ACC112 (cell line): ENCODE data around the gene PREX1.
"Not testable (repeated sequence)": the region's sequence is repeated elsewhere in the genome, so short reads cannot be mapped to it uniquely, and the experiment has no call there.

Source experiments
- H2AFZ ChIP-seq: fragments of 200-600 bp; sonication (generic); one replicate; pipeline ENCODE4 v1.6.0; 2017; ENCODE audit warnings: antibody characterized with exemption, low read length; ENCODE audit not compliant: unreplicated experiment
- H3K27ac ChIP-seq: fragments of 200-600 bp; sonication (generic); 2 replicates; pipeline ENCODE4 v1.5.1; 2014; ENCODE audit warnings: low read depth, mild to moderate bottlenecking, antibody characterized with exemption, low read length, moderate library complexity
- H3K27me3 ChIP-seq: fragments of 200-600 bp; sonication (generic); 2 replicates; pipeline ENCODE4 v1.6.1; 2014; ENCODE audit warnings: mild to moderate bottlenecking, antibody characterized with exemption, low read length, moderate library complexity, mixed read lengths; ENCODE audit not compliant: insufficient read depth
- H3K36me3 ChIP-seq: fragments of 200-600 bp; sonication (generic); 2 replicates; pipeline ENCODE4 v1.6.1; 2016; ENCODE audit warnings: mild to moderate bottlenecking, antibody characterized with exemption, low read length, moderate library complexity, mixed read lengths; ENCODE audit not compliant: insufficient read depth
- H3K4me1 ChIP-seq: fragments of 200-600 bp; sonication (generic); one replicate; pipeline ENCODE4 v1.6.1; 2016; ENCODE audit warnings: low read length, mixed read lengths; ENCODE audit not compliant: insufficient read depth, unreplicated experiment, control insufficient read depth
- H3K4me3 ChIP-seq: fragments of 200-600 bp; sonication (generic); 2 replicates; pipeline ENCODE4 v1.5.1; 2014; ENCODE audit warnings: mild to moderate bottlenecking, low read depth, low read length
- H3K79me2 ChIP-seq: fragments of 200-600 bp; sonication (generic); one replicate; pipeline ENCODE4 v1.6.0; 2016; ENCODE audit warnings: low read length; ENCODE audit not compliant: control insufficient read depth, unreplicated experiment, insufficient read depth

Gene PREX1

DNA sequence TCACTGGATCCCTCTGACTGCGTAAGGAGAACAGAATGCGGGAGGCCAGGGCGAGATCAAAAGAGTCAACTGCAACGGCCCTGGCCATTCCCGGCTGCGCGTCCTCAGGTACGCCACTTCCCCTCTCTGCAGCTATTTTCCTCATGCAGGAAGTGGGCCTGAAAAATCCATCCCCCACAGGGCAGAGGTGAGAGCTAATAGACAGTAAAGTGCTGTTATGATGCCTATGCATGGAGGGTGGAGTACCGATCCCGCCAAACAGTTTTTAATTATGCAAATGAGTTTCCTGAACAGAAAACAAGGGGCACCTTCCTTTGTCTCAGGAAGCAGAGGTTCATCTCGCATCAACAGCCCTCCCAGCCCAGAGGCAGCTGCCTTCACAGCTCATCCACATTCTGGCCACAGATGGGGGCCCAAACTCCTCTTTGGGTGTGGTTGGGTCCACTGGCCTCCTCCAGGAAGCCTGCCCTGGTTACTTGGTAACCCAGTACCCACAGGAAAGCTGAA lies 9.3 kb downstream of the PREX1 start:
- no peak overlapping the region for H2AFZ ChIP-seq
- no peaks in the 10 kb centered on the region for H3K79me2 ChIP-seq
- H3K36me3 ChIP-seq = no peaks in the 10 kb centered on the region
- H3K4me1 ChIP-seq = peaks cover 4% of the 10 kb centered on the region
- H3K4me3 ChIP-seq = no peak overlapping the region
- H3K27me3 ChIP-seq = no peaks in the 10 kb centered on the region
- no peak overlapping the region for H3K27ac ChIP-seq

DNA sequence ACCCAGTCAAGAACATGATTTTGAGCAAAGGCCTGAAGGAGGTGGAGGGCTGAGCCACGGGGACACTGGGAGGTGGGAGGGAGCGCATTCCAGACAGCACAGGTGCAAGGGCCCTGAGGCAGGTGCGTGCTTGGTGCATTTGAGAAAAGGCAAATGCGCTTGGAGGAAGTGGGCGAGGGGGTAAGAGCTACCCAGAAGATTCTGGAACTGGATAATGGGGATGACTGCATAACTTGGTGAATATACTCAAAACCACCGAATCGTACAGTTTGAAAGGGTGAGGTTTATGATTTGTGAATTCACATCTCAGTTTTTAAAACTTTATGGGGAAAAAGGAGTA lies 9.8 kb downstream of the PREX1 start:
- no peaks in the 10 kb centered on the region for H3K36me3 ChIP-seq
- H3K4me1 ChIP-seq = no peaks in the 10 kb centered on the region
- H3K79me2 ChIP-seq = no peaks in the 10 kb centered on the region
- no peak overlapping the region for H2AFZ ChIP-seq
- no peak overlapping the region for H3K27ac ChIP-seq
- no peak overlapping the region for H3K4me3 ChIP-seq
- no peaks in the 10 kb centered on the region for H3K27me3 ChIP-seq

DNA sequence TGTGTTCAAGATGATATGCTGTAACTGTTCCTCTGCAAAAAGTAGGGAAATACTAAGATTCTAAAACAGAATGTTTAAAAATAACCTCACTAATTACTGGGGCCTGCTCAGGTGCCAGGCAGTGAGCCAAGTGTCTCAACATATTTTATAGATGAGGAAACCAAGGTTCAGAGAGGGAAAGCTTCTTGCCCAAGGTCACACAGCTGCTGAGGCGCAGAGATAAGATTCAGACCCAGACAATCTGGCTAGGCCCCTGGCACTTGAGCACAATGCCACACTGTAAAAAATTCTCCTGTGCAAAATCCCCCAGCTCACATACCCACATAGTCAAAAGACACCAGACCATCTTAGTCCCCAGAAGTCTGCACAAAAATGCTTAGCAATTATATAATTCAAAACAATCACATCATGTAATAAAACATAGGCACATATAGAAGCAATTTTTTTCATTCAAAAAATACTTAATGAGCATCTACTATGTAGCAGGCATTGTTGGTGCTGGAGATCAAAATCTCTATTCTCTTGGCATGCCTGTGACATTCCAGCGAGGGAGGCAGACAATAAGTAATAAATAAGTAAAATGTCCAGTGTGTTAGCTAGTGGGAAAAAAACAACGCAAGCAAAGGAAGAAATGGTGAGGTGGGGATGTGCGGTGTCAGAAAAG lies 10.3 kb downstream of the PREX1 start:
- H3K36me3 ChIP-seq = no peaks in the 10 kb centered on the region
- H3K4me3 ChIP-seq = no peak overlapping the region
- H2AFZ ChIP-seq = no peak overlapping the region
- no peaks in the 10 kb centered on the region for H3K79me2 ChIP-seq
- no peaks in the 10 kb centered on the region for H3K4me1 ChIP-seq
- no peaks in the 10 kb centered on the region for H3K27me3 ChIP-seq
- no peak overlapping the region for H3K27ac ChIP-seq

DNA sequence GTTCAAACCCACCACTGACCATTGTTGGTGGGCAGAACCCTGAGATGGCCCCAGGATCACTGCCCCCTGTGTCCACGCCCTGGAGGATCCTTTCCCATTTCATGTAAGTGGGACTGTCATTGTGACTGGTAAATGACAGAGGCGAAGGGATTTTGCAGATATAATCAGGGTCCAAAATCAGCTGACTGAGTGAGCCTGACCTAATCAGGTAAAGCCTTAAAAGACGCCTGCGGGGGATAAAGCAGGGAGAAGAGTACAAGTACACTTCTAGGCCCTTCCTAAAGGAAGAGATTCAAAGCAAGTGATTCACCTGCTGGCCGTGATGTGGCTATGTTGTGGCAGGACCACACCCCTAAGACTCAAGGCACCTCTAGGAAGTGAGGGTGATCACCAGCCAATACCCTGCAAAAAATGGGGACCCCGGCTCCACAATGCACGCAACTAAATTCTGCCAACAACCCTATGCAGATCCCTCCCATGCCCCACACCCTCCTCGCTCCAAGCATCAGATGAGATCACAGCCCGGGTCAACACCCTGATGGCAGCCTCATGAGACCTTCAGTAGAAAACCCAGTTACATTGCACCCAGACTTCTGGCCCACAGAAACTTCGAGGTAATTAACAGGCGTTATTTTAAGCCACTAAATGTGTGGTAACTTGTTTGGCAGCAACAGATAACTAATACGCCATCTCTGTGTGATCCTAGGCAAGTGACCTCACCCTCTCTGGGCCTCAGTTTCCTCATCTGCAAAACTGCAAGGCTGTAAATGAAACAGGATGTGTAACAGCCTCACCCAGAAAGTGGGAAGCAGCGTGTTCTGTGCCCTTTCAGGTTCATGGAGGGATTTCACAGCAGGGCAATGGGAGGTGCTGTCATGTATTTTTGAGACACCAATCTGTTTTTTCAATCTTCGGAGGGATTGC lies 11.3 kb downstream of the PREX1 start:
- Histone ChIP-seq H2AFZ (no peak overlapping the region), H3K27me3 (no peaks in the 10 kb centered on the region), H3K4me1 (no peaks in the 10 kb centered on the region), H3K79me2 (no peaks in the 10 kb centered on the region), H3K36me3 (no peaks in the 10 kb centered on the region), H3K27ac (no peak overlapping the region), H3K4me3 (no peak overlapping the region)

DNA sequence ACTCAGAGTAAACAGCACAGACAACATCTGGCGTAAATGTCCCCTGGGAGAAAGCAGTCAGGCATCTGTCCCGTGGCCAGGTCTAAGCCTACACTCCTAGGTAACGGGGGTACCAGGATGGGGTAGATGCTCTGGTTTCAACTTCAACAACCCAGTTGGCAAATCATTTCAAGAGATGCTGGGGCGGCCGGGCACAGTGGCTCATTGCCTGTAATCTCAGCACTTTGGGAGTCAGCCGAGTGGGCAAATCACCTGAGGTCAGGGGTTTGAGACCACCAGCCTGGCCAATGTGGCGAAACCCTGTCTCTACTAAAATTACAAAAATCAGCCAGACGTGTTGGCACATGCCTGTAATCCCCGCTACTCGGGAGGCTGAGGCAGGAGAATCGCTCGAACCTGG lies 12.3 kb downstream of the PREX1 start:
- Histone ChIP-seq H3K4me3 (no peak overlapping the region), H3K27me3 (no peaks in the 10 kb centered on the region), H3K4me1 (no peaks in the 10 kb centered on the region), H3K36me3 (no peaks in the 10 kb centered on the region), H2AFZ (no peak overlapping the region), H3K79me2 (no peaks in the 10 kb centered on the region), H3K27ac (no peak overlapping the region)

DNA sequence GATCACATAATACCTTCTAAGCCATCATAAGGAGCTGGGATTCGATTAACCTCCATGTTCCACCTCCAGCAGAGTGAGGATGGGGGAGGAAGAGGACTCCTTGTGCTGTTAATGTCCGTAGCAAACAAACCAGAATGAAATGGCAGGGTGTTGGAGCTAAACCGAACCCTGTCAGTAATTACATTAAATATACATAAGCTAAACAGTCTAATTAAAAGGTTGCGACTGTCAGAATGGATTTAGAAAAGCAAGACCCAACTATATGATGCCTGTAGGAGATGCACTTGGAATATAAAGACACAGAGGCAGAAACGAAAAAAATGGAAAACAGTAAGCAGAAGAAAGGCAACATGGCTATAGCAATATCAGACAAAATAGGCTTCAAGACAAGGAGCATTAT lies 13.2 kb downstream of the PREX1 start:
- Histone ChIP-seq H3K79me2 (no peaks in the 10 kb centered on the region), H3K27me3 (no peaks in the 10 kb centered on the region), H3K4me3 (no peak overlapping the region), H3K27ac (no peak overlapping the region), H2AFZ (no peak overlapping the region), H3K36me3 (no peaks in the 10 kb centered on the region), H3K4me1 (no peaks in the 10 kb centered on the region)

DNA sequence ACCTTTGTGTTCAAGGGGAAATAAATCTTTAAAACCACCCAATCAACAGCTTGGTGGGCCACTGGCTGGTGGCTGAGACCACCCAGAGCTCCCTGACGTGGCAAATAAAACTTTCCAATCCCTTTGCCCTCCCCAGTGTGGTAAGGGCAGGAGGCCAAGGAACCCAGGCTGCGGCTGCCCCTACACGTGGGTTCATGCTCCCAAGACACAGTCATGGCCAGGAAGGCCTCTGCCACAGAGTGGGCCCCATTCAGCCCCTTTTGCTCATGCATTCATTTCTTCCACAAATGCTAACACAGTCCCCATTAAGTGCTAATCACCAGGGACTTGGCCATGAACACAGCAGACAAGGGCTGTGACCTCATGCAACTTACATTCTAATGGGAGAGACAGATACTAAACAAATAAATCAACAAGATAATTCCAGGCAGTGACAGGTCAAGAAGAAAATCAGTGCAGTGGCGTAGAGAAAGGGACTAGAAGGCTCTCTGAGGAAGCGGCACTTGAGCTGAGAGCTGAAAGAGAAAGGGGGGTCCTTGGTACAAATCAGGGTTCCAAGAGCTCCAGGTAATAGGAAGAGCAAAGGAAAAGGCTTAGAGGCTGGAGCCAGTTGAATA lies 13.8 kb downstream of the PREX1 start:
- no peaks in the 10 kb centered on the region for H3K27me3 ChIP-seq
- H3K4me3 ChIP-seq = no peak overlapping the region
- H2AFZ ChIP-seq = no peak overlapping the region
- H3K4me1 ChIP-seq = no peaks in the 10 kb centered on the region
- H3K79me2 ChIP-seq = no peaks in the 10 kb centered on the region
- no peak overlapping the region for H3K27ac ChIP-seq
- no peaks in the 10 kb centered on the region for H3K36me3 ChIP-seq

DNA sequence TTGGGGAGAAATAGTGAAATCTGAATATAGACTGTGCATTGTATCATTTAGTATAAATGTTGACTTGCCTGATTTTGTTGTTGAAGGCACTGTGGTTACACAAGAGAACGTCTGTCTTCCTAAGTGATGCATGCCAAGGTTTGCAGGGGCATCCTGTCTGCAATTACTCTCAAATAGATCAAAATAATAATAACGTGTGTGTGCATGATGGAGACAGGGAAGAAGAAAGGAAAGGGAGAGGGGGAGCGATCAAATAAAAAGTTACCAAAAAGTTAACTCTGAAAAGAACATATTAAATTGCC lies 14.4 kb downstream of the PREX1 start:
- no peak overlapping the region for H2AFZ ChIP-seq
- H3K79me2 ChIP-seq = no peaks in the 10 kb centered on the region
- H3K4me1 ChIP-seq = no peaks in the 10 kb centered on the region

DNA sequence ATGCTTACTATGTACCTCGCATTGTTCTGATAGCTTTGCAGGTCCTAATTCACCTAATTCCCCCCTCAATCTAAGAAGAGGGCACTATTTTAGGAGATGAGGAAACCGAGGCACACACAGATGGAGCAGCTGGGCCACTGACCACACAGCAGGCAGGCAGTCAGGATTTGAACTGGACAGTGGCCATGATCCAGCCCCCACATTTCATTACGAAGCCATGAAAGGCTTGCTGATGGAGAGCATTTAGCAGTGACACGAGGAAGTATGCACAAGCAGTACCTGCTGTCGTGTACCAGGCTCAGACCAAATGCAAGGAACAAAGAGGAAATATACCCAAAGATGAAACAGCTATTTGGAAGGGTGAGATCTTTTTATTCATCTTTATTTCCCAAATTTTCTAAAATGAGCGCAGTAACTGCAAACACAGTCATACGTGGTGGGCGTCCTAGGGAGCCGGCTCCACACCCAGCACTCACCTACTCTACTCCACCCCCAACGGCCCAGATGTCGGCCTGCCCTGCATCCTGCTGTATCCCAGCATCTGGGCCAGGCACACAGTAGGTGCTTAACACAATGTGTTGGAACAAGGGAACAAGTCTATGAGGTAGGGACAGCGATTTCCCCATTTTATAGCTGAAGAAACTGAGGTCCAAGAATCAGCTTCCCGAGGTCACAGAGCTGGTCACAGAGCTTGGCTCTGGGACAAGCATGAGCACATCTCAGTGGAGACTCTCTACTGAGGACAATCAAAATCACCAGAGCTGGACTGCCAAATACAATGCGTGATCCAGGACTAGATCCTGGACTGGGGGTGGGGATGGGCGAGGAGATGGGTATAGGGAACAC lies 15.0 kb downstream of the PREX1 start:
- Histone ChIP-seq H3K4me3 (no peak overlapping the region), H3K27me3 (no peaks in the 10 kb centered on the region), H3K4me1 (no peaks in the 10 kb centered on the region), H2AFZ (no peak overlapping the region), H3K36me3 (no peaks in the 10 kb centered on the region), H3K79me2 (no peaks in the 10 kb centered on the region), H3K27ac (no peak overlapping the region)

More for the DNA sequence above, 14.4 kb downstream of the PREX1 start:
- Histone ChIP-seq H3K27ac (no peak overlapping the region), H3K27me3 (no peaks in the 10 kb centered on the region), H3K36me3 (no peaks in the 10 kb centered on the region), H3K4me3 (no peak overlapping the region)

DNA sequence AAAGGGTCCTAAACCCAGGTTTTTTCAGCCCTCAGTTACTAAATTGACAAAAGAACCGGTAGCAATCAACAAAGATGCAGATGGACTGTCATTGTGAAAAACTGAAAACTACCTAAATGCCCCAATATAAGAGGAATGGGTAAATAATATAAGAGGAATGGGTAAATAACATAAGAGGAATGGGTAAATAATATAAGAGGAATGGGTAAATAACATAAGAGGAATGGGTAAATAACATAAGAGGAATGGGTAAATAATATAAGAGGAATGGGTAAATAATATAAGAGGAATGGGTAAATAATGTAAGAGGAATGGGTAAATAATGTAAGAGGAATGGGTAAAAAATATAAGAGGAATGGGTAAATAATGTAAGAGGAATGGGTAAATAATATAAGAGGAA lies 15.7 kb downstream of the PREX1 start:
- not testable (repeated sequence) for H2AFZ ChIP-seq, H3K4me1 ChIP-seq, H3K36me3 ChIP-seq, H3K79me2 ChIP-seq, H3K4me3 ChIP-seq, H3K27me3 ChIP-seq, H3K27ac ChIP-seq
